GM18861 (cell line): ENCODE measurements around the gene PSMB10.
"Not testable (repeated sequence)": the region's sequence is repeated elsewhere in the genome, so short reads cannot be mapped to it uniquely, and the experiment has no call there.

Experiments used
- ATAC-seq: cut with Tn5 transposase; IDR thresholded peaks from one replicate; pipeline ENCODE4 v1.9.1; 2021; ENCODE audit not compliant: unreplicated experiment

The PSMB10 gene

DNA sequence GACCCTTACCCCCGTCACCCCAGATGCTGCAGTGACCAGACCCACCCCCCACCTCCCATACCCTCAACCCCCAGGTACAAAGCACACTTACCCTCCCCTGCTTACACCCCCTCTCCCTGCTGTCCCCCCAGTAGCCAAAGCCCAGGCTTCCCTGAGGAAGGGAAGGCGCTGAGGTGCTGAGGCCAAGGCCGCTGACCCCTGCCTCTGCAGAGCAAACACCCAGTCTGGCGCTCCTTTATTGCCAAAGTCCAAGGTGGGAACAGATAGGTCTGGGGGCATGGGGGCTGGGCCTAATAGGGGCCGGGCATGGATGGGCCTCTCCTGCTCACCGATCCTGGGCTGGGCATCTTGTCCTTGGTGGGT, 6.6 kb upstream of the PSMB10 start:
- no peak for ATAC-seq

DNA sequence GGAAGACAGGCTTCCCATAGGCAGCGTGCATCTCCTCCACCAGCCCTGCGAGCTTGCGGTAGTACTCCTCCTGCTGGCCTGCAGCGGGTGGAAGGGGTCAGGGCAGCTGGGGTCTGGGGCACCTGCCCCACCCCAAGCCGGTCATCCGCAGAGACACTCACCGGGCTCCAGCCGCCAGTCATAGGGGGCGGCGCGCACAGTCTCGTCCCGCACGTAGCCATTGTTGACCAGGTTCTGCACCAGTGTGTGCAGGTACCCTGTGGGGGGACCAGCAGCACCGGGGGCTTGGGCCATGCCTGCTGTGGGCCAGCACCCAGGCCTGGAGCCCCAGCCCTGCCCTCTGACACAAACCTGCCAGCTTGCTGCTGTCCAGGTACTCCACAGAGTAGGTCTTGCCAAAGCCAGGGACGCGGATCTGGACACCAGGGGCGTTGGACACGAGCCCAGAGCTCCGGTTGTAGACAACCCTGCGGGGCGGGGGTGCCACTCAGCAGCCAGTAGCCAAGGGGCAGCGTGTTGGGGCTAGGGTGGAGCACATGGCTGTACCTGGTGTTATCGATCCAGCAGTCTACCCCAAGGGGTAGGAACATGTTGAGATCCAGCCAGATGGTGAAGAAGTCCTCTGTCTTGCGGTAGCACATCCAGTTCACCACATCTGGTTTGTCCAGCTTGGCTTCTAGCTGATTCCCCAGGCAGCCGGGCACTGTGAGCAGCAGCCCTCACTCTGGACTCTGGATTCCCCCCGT, 6.0 kb upstream of the PSMB10 start:
- no peak for ATAC-seq

DNA sequence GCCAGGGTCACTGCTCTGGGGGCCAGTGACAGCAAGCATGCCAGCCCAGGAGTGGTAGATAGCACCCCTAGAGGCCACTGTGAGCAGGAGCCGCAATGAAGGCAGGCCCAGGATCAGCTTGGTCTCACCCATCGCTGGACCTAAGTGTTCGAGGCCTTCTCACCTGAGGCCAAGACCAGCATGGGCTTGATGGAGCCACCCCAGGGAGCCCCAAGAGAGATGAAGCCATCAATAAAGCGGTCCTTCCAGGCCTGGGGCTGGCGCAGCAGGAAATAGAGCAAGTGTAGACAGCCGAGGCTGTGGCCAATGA, 5.5 kb upstream of the PSMB10 start:
- no peak for ATAC-seq

DNA sequence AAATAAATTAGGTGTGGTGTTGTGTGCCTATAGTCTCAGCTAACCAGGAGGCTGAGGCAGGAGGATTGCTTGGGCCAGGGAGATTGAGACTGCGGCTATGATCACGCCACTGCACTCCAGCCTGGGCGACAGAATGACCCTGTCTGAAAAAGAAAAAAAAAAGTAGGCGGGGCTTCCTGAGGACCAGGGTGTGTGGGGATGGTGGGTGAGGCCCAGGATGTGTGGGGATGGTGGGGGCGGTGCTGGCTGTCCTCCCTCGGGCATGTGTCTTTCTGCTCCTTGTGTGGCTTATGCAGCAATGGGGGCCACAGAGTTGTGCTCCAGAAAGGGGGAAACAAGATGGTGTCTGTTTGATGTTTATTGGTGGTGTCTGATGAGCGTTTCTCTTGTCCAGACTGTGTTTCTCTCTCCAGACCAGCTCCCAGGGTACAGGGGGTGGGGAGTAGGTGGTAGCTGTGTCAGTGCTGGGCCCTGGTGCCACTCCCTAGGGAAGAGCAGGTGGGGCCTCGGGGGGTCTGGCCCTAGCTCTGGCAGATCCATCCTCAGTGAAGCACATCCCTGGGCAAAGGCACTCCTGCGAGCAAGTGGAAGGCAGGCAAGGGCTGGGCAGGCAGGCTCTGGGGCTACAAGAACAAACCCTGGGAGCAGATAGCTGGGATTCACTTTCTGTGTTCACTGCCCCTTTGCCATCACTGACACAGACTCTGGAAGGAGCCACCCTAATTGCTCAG, 5.0 kb upstream of the PSMB10 start:
- ATAC-seq: no peak

DNA sequence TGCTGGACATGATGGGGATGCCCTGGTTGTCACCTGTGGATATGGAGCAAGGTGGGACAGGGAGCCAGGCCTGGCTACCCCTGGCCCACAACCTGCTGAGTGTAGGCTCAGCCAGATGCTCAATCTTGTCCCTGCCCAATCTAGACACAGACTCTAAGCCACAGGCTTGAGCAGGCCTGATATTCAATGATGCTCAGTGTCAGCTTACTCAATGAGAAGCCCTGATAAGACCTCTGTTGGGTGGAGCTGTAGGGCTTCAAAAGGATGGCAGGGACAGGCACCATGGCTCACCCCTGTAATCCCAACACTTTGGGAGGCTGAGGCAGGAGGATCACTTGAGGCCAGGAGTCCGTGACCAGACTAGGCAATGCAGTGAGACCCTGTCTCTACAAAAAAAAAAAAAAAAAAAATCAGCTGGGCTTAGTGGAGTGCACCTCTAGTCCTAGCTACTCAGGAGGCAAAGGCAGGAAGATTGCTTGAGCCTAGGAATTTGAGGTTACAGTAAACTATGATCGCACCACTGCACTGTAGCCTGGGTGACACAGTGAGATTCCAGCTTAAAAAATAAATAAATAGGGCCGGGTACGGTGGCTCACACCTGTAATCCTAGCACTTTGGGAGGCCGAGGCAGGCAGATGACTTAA, 3.9 kb upstream of the PSMB10 start:
- no peak for ATAC-seq

DNA sequence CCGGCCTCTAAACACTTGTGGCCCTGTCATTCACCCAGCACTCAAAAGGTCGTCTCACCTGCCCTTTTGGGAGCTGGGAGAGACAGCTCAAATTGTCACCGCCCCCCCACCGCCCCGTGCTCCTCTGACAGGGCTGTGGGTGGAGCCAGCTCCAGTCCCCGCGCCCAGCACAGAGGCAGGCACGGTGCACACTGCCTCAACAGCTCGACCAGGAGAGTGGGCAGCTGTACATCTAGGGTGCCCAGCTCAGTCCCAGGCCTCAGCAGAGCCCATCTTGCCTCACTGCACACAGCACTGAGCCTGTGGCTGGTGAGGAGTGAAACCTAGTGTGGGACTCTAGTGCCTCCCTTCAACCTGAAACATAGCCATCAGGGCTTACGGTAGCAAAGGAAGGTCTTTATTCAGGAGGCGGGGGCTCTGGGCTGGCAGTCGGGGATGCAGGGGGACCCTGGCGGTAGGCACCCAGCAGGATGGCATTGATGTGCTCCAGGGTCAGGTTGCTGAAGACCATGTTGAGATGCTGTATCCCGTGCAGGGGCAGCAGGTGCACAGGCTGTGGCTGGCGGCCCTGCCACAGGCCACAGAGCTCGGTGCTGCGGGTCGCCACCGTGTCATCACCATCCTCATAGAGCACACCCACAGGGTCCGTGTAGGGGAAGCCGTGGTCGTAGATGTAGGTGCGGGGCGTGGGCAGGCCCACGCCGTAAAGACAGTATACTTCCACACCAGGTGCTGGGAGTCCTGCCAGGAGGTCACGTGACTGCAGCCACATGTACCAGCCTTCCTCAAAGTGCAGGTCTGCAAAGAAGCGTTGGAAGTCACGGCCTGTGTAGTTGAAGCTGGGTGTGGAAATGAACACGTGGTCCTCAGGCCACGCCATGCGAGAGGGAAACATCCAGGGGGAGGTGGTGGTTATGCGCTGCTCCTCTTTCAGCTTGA, 3.1 kb upstream of the PSMB10 start:
- no peak for ATAC-seq

DNA sequence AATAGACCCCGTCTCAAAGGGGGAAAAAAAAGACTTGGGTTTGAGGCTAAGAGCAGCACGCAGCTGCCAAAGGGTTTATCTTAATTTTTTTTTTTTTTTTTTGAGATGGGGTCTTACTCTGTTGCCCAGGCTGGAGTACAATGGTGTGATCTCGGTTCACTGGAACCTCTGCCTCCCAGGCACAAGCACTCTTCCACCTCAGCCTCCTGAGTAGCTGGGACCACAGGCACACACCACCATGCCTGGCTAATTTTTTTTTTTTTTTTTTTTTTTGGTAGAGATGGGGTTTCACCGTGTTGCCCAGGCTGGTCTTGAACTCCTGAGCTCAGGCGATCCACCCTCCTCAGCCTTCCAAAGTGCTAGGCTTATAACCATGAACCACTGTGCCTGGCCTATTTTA, 1.1 kb upstream of the PSMB10 start:
- ATAC-seq: not testable (repeated sequence)

DNA sequence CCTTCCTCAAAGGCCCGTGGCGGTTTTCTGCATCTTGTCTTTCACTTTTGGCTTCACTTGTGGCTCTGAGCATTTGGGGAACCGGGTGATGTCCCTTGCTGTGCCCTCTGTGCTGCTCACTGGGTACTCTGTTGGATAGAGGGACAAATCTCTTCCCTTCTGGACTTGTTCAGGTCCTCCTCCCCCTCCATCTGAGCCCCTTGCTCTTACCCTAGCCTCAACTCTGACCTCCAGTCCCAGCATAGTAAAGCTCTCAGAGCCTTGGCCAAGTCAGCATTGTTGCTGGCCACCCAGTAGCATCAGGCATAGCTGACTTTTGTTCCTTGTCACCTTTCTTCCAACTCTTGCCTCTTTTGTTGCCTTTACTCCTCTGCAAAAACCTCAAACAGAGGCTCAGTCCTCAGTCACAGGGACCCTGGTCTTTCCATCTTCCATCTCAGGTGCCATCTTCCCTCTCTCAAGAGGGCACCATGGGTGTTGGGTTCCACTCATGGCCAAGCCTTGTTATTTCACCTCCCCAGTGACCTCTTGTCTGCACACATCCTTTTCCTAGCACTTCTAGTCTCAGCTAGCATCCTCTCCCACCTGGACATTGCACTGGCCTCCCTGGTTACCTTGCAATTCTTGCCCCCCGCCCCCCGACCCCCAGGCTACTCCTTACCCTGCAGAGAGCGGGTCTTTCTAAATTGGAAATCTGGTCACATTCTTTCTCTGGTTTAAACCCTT, 393 bp upstream of the PSMB10 start:
- ATAC-seq: peak; percentile 69

DNA sequence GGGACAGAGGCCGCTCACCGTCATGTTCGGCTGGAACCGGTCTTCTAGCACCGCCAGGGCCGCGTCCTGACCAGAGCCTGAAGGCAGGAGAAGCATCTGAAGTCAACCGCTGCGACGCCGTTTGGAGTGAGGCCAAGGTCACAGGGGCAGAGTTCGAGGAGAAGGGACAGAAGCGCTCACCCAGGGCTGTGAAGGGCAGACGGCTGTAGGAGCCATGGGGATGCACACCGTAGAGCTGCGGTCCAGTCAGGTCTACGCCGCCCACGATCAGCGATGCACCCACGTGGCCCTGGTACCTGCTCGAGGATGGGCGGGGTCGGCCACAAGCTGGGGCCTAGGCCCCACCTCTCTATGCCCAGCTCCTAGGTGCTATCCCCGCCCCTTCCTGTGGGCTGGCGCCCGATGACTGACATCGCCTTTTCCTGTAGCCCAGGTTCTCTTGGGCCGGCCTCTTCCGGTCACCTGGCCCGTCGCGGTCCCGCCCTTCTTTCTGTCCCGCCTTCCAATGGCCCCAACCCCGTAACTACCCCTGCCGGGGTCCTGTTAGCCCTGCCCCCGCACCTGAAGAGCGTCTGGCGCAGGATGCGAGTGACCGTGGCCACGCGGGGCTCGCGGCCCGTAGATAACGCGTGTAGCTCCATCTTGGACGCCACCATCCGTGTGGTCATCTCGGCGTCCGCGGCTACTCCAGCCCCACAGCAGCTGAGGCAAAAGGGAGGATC, 1.1 kb downstream of the PSMB10 start:
- peak; percentile 79 for ATAC-seq

DNA sequence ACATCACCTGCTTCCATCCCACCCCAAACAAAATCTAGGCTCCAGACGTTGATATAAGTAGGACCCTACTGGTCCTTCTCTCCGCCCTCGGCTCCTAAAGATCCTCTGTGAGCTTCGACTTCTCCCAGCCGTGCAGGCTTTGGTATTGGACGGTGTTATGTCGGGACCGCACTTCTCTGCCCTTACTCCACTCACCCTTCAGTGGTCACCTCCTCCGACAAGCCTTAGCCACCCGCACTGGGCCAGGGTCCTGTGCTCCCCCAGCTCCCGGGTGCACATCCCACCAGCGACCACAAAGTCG, 1.6 kb downstream of the PSMB10 start:
- no peak for ATAC-seq

DNA sequence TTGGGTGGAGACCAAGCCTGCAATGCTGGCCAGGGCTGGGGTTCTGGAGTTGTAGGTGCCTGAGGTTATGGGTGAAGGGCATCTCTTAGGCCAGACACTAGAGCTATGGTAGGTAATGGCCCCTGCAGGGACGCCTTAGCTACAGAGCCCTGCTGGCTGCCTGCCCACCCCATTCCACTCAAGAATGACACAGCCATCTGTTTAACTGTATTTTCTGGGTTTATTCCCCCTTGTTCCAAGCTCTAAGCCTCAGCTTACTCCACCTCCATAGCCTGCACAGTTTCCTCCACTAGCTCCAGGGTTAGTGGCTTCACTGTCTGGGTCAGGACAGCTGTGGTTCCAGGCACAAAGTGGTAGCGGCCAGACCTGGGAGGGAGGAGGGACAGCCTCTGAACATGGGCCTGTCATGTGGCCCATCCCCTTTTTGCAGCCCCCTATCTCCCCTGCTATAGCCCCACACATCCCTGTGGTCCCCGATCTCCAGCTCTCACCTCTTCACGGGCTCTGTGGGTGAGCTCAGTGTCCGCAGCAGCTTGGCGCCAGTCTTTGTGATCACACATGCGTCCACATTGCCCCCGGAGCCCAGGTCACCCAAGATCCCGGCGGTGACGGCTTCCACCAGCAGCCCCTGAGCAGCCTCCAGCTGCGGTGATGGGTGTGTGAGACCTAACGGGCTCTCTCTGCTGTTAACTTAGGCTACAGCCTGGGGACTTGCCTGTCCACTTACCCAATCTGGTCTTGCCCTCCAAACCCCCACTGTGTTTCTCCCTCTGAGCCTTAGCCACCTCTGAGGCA, 2.1 kb downstream of the PSMB10 start:
- ATAC-seq: no peak

DNA sequence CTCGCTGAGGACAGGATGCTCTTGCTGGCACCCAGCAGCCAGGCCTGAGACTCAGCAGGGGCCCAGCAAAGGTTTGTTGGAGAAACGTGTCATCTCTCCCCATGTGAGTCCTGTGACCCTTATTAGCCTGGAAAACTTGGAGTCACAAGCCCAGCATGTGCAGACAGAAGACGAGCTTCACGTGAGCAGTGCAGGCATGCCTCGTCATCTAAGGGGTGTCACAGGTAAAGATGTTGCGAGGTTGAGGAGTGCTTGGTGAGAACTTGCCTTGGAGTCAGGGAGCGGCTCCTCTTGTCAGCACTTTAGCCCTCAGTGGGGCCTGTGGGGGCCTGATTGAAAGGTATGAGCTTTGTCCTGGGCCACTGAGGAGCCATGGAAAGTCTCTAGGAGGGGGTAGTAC, 2.8 kb downstream of the PSMB10 start:
- no peak for ATAC-seq

DNA sequence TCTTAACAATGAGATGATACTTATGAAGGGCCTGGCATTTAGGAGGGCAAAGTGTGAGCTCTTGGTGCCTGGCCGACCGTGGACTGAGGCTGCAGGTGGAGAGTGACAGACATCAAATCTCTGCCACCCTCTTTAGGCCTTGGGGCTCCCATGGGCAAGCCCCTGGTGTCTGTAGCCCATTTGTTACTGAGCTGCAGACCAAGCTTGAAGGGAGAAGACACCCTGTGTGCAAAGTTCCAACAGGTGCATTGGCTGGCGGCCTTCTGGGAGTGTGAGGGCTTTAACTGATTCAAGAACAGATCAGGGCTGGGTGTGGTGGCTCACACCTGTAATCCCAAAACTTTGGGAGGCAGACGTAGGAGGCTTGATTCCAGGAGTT, 4.2 kb downstream of the PSMB10 start:
- no peak for ATAC-seq

DNA sequence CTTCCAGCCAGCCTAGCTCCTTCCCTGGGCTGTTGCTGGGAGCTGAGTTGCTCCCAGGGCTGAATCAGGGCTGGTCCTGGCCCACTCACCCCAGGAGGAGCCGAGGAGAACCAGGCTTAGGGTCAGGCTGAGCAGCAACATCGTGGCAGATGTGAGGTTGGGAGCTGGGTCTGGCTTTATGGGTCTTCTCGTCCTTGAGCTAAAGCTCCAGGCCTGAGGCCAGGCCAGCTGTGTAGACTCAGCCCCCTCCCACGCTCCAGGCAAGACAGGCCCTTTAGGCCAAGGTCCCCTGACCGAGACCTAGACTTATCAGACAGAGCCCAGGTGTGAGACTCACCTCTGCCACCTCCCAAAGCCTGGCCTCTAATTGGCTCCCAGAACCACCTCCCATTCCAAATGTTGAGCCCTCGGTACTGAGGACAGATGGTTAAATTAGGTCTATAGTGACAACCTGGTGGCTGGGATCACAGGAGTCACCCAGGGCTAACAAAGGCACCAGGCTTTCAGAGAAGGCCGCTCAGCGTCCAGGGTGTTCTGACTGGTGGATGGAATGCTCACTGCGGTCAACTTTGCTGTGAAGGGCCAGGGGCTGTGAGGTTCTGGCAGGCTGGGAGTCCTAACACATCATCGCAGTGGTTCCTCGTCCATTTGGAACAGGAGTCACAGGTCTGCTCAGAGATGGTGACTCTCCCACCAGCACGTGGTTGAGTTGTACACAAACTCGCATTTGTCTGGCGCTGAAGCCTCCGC, 4.8 kb downstream of the PSMB10 start, which contains the start of gene CTRL:
Gene CTRL (minus strand): TSS at position 151 of the 750 bp plus-strand sequence. CDS start 10 bp downstream, at position 141.
- ATAC-seq: no peak

DNA sequence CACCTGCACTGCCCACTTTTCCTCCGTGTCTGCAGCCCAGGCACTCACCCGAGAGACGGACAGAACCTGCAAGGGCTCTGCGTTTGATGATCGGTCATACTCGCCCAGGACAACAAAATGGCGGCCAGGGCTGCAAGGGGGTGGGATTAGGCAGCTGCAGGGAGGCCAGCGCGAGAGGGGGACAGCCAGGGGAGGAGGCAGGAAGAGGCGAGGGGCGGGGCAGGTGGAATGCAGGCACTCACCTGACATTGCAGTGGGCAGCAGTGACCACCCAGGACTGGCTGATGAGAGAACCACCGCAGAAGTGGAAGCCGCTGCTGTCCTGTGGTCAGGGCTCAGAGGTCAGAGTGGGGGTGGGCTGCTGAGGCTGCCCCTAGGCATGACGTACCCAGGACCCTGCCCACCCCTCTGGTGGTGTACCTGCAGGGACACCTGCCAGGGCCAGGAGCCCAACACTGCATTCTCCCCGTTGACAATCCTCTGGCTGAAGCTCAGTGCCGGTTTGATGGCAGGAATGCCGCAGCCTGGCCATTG, 5.9 kb downstream of the PSMB10 start:
- no peak for ATAC-seq

DNA sequence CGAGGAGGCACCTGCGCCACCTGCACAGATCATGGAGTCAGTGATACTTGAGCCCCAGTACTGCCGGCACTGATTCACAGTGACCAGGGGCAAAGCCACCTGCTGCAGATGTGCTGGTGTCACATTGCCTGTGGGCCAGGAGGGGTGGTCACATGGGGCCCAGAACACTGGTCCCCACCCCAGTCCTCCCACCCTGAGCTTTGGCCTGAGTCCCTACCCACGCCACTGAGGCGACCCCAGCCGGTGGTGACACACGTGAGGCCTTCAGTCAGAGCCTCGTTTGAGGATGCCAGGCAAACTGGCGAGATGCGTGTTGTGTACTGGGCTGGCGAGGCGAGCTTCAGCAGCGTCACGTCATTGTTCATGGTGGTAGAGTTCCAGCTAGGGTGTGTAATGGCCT, 6.5 kb downstream of the PSMB10 start:
- no peak for ATAC-seq

DNA sequence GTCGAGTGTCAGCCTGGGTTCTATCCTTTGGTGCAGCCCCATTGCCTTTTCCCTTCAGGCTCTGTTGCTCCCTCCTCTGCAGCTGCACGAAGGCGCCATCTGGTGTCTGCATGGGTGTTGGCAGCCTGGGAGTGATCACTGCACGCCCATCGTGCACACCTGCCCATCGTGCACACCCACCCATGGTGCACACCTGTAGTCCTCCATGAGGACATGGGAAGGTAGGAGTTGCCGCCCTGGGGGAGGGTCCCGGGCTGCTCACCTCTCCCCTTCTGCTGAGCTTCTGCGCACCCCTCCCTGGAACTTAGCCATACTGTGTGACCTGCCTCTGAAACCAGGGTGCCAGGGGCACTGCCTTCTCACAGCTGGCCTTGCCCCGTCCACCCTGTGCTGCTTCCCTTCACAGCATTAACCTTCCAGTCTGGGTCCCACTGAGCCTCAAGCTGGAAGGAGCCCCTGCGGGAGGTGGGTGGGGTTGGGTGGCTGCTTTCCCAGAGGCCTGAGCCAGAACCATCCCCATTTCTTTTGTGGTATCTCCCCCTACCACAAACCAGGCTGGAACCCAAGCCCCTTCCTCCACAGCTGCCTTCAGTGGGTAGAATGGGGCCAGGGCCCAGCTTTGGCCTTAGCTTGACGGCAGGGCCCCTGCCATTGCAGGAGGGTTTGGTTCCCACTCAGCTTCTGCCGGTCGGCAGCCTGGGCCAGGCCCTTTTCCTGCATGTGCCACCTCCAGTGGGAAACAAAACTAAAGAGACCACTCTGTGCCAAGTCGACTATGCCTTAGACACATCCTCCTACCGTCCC, 7.9 kb downstream of the PSMB10 start:
- ATAC-seq: no peak

DNA sequence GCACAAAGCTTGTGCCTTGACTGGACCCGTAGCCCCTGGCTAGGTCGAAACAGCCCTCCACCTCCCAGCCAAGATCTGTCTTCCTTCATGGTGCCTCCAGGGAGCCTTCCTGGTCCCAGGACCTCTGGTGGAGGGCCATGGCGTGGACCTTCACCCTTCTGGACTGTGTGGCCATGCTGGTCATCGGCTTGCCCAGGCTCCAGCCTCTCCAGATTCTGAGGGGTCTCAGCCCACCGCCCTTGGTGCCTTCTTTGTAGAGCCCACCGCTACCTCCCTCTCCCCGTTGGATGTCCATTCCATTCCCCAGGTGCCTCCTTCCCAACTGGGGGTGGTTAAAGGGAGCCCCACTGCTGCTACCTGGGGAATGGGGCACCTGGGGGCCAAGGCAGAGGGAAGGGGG, 8.5 kb downstream of the PSMB10 start:
- no peak for ATAC-seq
